HG03354 (cell line): ENCODE measurements around the gene PGBD5.
"Not testable (repeated sequence)": the region's sequence is repeated elsewhere in the genome, so short reads cannot be mapped to it uniquely, and the experiment has no call there.

Experiments used
- ATAC-seq: cut with Tn5 transposase; IDR thresholded peaks from one replicate; pipeline ENCODE4 v1.9.1; 2021; ENCODE audit warnings: mild to moderate bottlenecking; ENCODE audit not compliant: unreplicated experiment, poor library complexity, severe bottlenecking

The PGBD5 gene

GRCh38 chr1:230426246-230427093 lies at the start of gene PGBD5:
Gene PGBD5, minus strand, starts transcription at chr1:230426332. Its CDS starts 404 bp downstream, at chr1:230425928.
- ATAC-seq = peak; percentile 85

- ATAC-seq = not testable (repeated sequence)
These were observed 48.8 kb upstream of the PGBD5 start for GRCh38 chr1:230474924-230475323.

- ATAC-seq = not testable (repeated sequence)
These were observed 44.6 kb upstream of the PGBD5 start for GRCh38 chr1:230470750-230471149.

GRCh38 chr1:230469271-230469670 lies 43.1 kb upstream of the PGBD5 start:
- ATAC-seq = no peak

GRCh38 chr1:230465691-230466090 lies 39.6 kb upstream of the PGBD5 start:
- no peak for ATAC-seq

- no peak for ATAC-seq
These were observed 38.5 kb upstream of the PGBD5 start for GRCh38 chr1:230464671-230465070.

- ATAC-seq = no peak
These were observed 37.6 kb upstream of the PGBD5 start for GRCh38 chr1:230463760-230464159.

- ATAC-seq = no peak
These were observed 37.2 kb upstream of the PGBD5 start for GRCh38 chr1:230463326-230463725.

GRCh38 chr1:230459465-230459864 lies 33.3 kb upstream of the PGBD5 start:
- no peak for ATAC-seq

GRCh38 chr1:230458509-230458908 lies 32.4 kb upstream of the PGBD5 start:
- no peak for ATAC-seq

- no peak for ATAC-seq
These were observed 30.3 kb upstream of the PGBD5 start for GRCh38 chr1:230456478-230456877.

- no peak for ATAC-seq
These were observed 29.2 kb upstream of the PGBD5 start for GRCh38 chr1:230455291-230455690.

GRCh38 chr1:230453377-230453776 lies 27.2 kb upstream of the PGBD5 start:
- no peak for ATAC-seq

GRCh38 chr1:230441183-230442029 lies 15.3 kb upstream of the PGBD5 start:
- ATAC-seq = no peak

- ATAC-seq = no peak
These were observed 9.0 kb upstream of the PGBD5 start for GRCh38 chr1:230435108-230435507.

GRCh38 chr1:230431527-230431926 lies 5.4 kb upstream of the PGBD5 start:
- no peak for ATAC-seq

- ATAC-seq = no peak
These were observed 4.4 kb upstream of the PGBD5 start for GRCh38 chr1:230430499-230430898.

- no peak for ATAC-seq
These were observed 3.1 kb upstream of the PGBD5 start for GRCh38 chr1:230429067-230429735.

- no peak for ATAC-seq
These were observed 1.8 kb upstream of the PGBD5 start for GRCh38 chr1:230427981-230428380.
